ENCODE results near the gene OPRM1. TPM values are rescaled to one million over a fixed set of nuclear protein-coding genes. Genes with fewer than 3 reads are reported as not detected.

The OPRM1 gene
- polyA plus RNA-seq, 1 experiment: not detected

- no peak for DNase-seq (ENCODE audit: low read depth, low spot score)
- TF ChIP-seq CTCF (IDR thresholded peaks at IDR 0.05; ENCODE audit: low read depth, low read length): no peak
- CTCF ChIA-PET: no interaction called here
- Histone ChIP-seq H3K9me3 (ENCODE audit: control insufficient read depth, insufficient read depth, low read length) (no peaks in the 10 kb centered on the region), H3K4me3 (ENCODE audit: low read depth, low read length) (no peak overlapping the region), H3K27me3 (ENCODE audit: control insufficient read depth, insufficient read depth, low read length) (peaks cover 2% of the 10 kb centered on the region), H3K27ac (ENCODE audit: low read depth, low read length) (no peak overlapping the region)
- POLR2A ChIA-PET: no interaction called here
Measured at GRCh38 chr6:154230393-154230792, 191.4 kb downstream of the OPRM1 start.

GRCh38 chr6:154230910-154231595 is 192.0 kb downstream of the OPRM1 start:
- Histone ChIP-seq H3K27ac (ENCODE audit: low read depth, low read length) (no peak overlapping the region), H3K4me3 (ENCODE audit: low read depth, low read length) (no peak overlapping the region), H3K27me3 (ENCODE audit: control insufficient read depth, insufficient read depth, low read length) (peaks cover 2% of the 10 kb centered on the region), H3K9me3 (ENCODE audit: control insufficient read depth, insufficient read depth, low read length) (no peaks in the 10 kb centered on the region)
- DNase-seq (ENCODE audit: low read depth, low spot score): no peak
- ChIA-PET POLR2A (no interaction called here), CTCF (no interaction called here)
- TF ChIP-seq CTCF (IDR thresholded peaks at IDR 0.05; ENCODE audit: low read depth, low read length): no peak

DNA sequence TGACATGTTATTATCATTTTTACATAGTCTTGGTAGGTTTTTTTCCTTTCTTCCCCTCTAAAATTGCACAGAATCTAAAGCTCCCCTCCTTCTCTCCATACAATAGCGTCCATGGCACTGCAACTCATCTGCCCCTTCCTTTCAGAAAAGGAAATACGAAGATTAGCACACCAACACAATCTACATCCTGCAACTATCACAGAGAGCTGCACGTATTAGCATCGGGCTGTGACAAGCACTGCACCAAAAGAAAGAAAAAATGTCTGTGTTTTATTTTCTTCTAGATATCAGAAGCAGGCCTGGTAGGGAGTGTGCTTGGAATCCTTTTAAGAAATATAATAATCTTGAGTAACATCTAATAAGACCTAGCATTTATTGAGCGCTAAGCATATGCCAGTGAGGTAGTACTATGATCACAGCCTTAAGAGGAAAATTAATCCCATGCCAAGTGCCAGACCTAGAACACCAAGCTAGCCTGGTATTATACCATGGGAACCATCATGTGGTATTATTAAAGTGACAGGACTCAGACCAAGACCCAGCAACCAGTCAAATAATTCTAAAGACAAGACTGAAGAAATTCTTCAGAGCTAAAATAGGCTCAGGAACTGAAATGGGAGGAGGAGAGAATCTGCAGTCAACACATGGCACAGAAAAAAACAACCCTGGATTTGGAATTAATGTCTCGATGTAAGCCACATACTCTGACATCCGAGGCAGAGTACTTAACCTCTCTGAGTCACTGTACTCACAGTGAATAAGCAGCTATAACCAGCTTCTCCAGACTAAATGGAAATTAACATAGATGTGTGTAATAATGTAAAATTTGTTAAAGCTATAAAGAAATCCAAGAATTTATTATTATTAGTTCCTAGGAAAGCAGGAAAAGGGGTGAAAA is 193.2 kb downstream of the OPRM1 start:
- H3K27ac ChIP-seq (ENCODE audit: low read depth, low read length): no peak overlapping the region
- no peak overlapping the region for H3K4me3 ChIP-seq (ENCODE audit: low read depth, low read length)
- TF ChIP-seq CTCF (IDR thresholded peaks at IDR 0.05; ENCODE audit: low read depth, low read length): no peak
- ChIA-PET CTCF (interaction anchor here (0.7 to 1.1 kb wide), 2 partner anchors 45 to 67 kb away, joined by 3 to 6 read pairs; no protein-coding TSS in a partner anchor), POLR2A (no interaction called here)
- H3K27me3 ChIP-seq (ENCODE audit: control insufficient read depth, insufficient read depth, low read length): peaks cover 2% of the 10 kb centered on the region
- DNase-seq (ENCODE audit: low read depth, low spot score): no peak
- no peaks in the 10 kb centered on the region for H3K9me3 ChIP-seq (ENCODE audit: control insufficient read depth, insufficient read depth, low read length)

DNA sequence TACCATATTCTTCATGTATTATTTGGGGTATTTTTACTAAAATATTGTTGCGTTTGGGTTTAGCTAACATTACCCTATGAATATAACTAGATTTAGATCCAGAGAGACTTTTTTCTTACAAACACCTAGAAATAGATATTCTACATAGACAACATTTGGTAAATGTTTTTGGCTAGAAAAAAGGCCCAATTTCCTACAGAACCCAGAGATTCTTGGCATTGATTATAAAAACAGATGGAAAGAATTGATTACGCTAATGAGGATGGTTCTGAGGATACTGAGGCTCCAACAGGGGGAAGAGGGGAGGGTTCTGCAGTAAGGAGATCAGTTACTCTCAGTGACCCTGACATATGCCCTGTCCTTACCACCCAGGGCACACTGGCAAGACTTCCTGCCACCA is 194.3 kb downstream of the OPRM1 start:
- Histone ChIP-seq H3K27ac (ENCODE audit: low read depth, low read length) (no peak overlapping the region), H3K27me3 (ENCODE audit: control insufficient read depth, insufficient read depth, low read length) (peaks cover 2% of the 10 kb centered on the region), H3K9me3 (ENCODE audit: control insufficient read depth, insufficient read depth, low read length) (no peaks in the 10 kb centered on the region), H3K4me3 (ENCODE audit: low read depth, low read length) (no peak overlapping the region)
- CTCF ChIA-PET: interaction anchor here (0.7 to 1.1 kb wide), 2 partner anchors 44 to 69 kb away, joined by 3 to 6 read pairs; no protein-coding TSS in a partner anchor
- POLR2A ChIA-PET: no interaction called here
- no peak for DNase-seq (ENCODE audit: low read depth, low spot score)
- TF ChIP-seq CTCF (IDR thresholded peaks at IDR 0.05; ENCODE audit: low read depth, low read length): no peak

Measured in AG04450 (cell line).